ENCODE measurements around the gene MRTO4. TPM values are rescaled to one million over a fixed set of nuclear protein-coding genes. Genes with fewer than 3 reads are reported as not detected.
"Not testable (repeated sequence)": the region's sequence is repeated elsewhere in the genome, so short reads cannot be mapped to it uniquely, and the experiment has no call there.

MRTO4 gene
- polyA plus RNA-seq, 3 donors from 2014 or later: 9.1 to 21.8 (median 17.1) TPM

GRCh38 chr1:19289244-19289643 is 37.6 kb downstream of the MRTO4 start:
- no peak overlapping the region for H3K27ac Mint-ChIP-seq
- peaks cover 1 to 10% (median 2%) of the 10 kb centered on the region in 6 donors for H3K9me3 Mint-ChIP-seq
- H3K36me3 Mint-ChIP-seq: peaks cover 2% of the 10 kb centered on the region in 3 donors
- H3K27me3 Mint-ChIP-seq (ENCODE audit: low read depth in 3 of 3): peaks cover 2 to 8% (median 3%) of the 10 kb centered on the region in 3 donors
- peaks cover 0 to 6% of the 10 kb centered on the region in 2 donors for H3K4me1 Mint-ChIP-seq
- DNase-seq: no peak
- peak overlapping the region; percentile 3 to 64 (median 54) for H3K4me3 Mint-ChIP-seq

- peaks cover 3 to 24% (median 11%) of the 10 kb centered on the region in 6 donors for H3K9me3 Mint-ChIP-seq
- no peak overlapping the region for H3K27ac Mint-ChIP-seq
- H3K27me3 Mint-ChIP-seq (ENCODE audit: low read depth in 3 of 3): peaks cover 0 to 2% (median 0%) of the 10 kb centered on the region in 3 donors
- H3K36me3 Mint-ChIP-seq: peaks cover 8 to 20% (median 14%) of the 10 kb centered on the region in 3 donors
- no peak for DNase-seq
- no peak overlapping the region for H3K4me3 Mint-ChIP-seq
- H3K4me1 Mint-ChIP-seq: no peaks in the 10 kb centered on the region
These were observed 43.0 kb downstream of the MRTO4 start for GRCh38 chr1:19294638-19295037.

GRCh38 chr1:19300211-19300610 is 48.6 kb downstream of the MRTO4 start:
- H3K36me3 Mint-ChIP-seq: peaks cover 18 to 34% (median 20%) of the 10 kb centered on the region in 3 donors
- H3K27me3 Mint-ChIP-seq (ENCODE audit: low read depth in 3 of 3): no peaks in the 10 kb centered on the region
- no peak overlapping the region for H3K4me3 Mint-ChIP-seq
- H3K9me3 Mint-ChIP-seq: peaks cover 0 to 5% (median 2%) of the 10 kb centered on the region in 6 donors
- DNase-seq: no peak
- no peaks in the 10 kb centered on the region for H3K4me1 Mint-ChIP-seq
- no peak overlapping the region for H3K27ac Mint-ChIP-seq

- DNase-seq; H3K27ac Mint-ChIP-seq; H3K9me3 Mint-ChIP-seq; H3K27me3 Mint-ChIP-seq (ENCODE audit: low read depth in 3 of 3); H3K4me1 Mint-ChIP-seq; H3K4me3 Mint-ChIP-seq: not testable (repeated sequence)
- H3K36me3 Mint-ChIP-seq: peaks cover 20 to 40% (median 27%) of the 10 kb centered on the region in 3 donors
These were observed 52.5 kb downstream of the MRTO4 start for GRCh38 chr1:19304081-19304480.

- Mint-ChIP-seq H3K27me3 (ENCODE audit: low read depth in 3 of 3) (no peaks in the 10 kb centered on the region), H3K27ac (no peak overlapping the region), H3K4me1 (peaks cover 13 to 18% of the 10 kb centered on the region in 2 donors), H3K9me3 (no peaks in the 10 kb centered on the region), H3K4me3 (no peak overlapping the region), H3K36me3 (peaks cover 20 to 40% (median 27%) of the 10 kb centered on the region in 3 donors)
- DNase-seq: no peak
These were observed 54.3 kb downstream of the MRTO4 start for GRCh38 chr1:19305880-19306279.

- no peak for DNase-seq
- H3K4me3 Mint-ChIP-seq: no peak overlapping the region
- H3K27me3 Mint-ChIP-seq (ENCODE audit: low read depth in 3 of 3): no peaks in the 10 kb centered on the region
- peaks cover 20 to 40% (median 27%) of the 10 kb centered on the region in 3 donors for H3K36me3 Mint-ChIP-seq
- H3K27ac Mint-ChIP-seq: no peak overlapping the region
- H3K9me3 Mint-ChIP-seq: no peaks in the 10 kb centered on the region
- peaks cover 20 to 25% of the 10 kb centered on the region in 2 donors for H3K4me1 Mint-ChIP-seq
These were observed 55.3 kb downstream of the MRTO4 start for GRCh38 chr1:19306941-19307340.

GRCh38 chr1:19307794-19308508 is 56.3 kb downstream of the MRTO4 start:
- Mint-ChIP-seq H3K27ac (no peak overlapping the region), H3K4me1 (peaks cover 24 to 28% of the 10 kb centered on the region in 2 donors), H3K9me3 (no peaks in the 10 kb centered on the region), H3K36me3 (peaks cover 20 to 36% (median 22%) of the 10 kb centered on the region in 3 donors), H3K27me3 (ENCODE audit: low read depth in 3 of 3) (peaks cover 0 to 3% (median 3%) of the 10 kb centered on the region in 3 donors), H3K4me3 (no peak overlapping the region)
- no peak for DNase-seq

GRCh38 chr1:19308509-19308907 is 56.9 kb downstream of the MRTO4 start:
- peak overlapping the region in 2 of 5 donors; percentile 4 to 14 for H3K4me3 Mint-ChIP-seq
- no peak for DNase-seq
- no peak overlapping the region for H3K27ac Mint-ChIP-seq
- H3K9me3 Mint-ChIP-seq: no peaks in the 10 kb centered on the region
- peaks cover 17 to 33% (median 20%) of the 10 kb centered on the region in 3 donors for H3K36me3 Mint-ChIP-seq
- peaks cover 30 to 34% of the 10 kb centered on the region in 2 donors for H3K4me1 Mint-ChIP-seq
- peaks cover 3 to 6% (median 3%) of the 10 kb centered on the region in 3 donors for H3K27me3 Mint-ChIP-seq (ENCODE audit: low read depth in 3 of 3)

GRCh38 chr1:19309123-19309813 is 57.7 kb downstream of the MRTO4 start:
- peaks cover 35 to 37% of the 10 kb centered on the region in 2 donors for H3K4me1 Mint-ChIP-seq
- no peaks in the 10 kb centered on the region for H3K9me3 Mint-ChIP-seq
- no peak for DNase-seq
- no peak overlapping the region for H3K27ac Mint-ChIP-seq
- H3K27me3 Mint-ChIP-seq (ENCODE audit: low read depth in 3 of 3): peaks cover 3 to 8% (median 3%) of the 10 kb centered on the region in 3 donors
- peak overlapping the region in 2 of 5 donors; percentile 14 to 18 for H3K4me3 Mint-ChIP-seq
- peaks cover 13 to 27% (median 17%) of the 10 kb centered on the region in 3 donors for H3K36me3 Mint-ChIP-seq

Other genes with a start within 250 kb of the MRTO4 start
- 10 to 100 TPM in 1 of 3 donors, 1 to 10 TPM in 2; 1.5 to 23.7 (median 8.0) TPM for gene UBR4, start 41.5 kb upstream of the MRTO4 start, polyA plus RNA-seq
- 10 to 100 TPM; 18.6 to 44.1 (median 32.2) TPM for gene EMC1, start 281 bp upstream of the MRTO4 start, polyA plus RNA-seq
- not detected for gene AKR7A3, start 37.0 kb downstream of the MRTO4 start, polyA plus RNA-seq
- gene AKR7A2, start 60.3 kb downstream of the MRTO4 start, polyA plus RNA-seq: 100 to 1,000 TPM; 130 to 217 (median 153) TPM
- 10 to 100 TPM in 1 of 3 donors, 1 to 10 TPM in 2; 2.4 to 10.2 (median 3.3) TPM for gene SLC66A1, start 60.5 kb downstream of the MRTO4 start, polyA plus RNA-seq
- gene CAPZB, start 233.7 kb downstream of the MRTO4 start, polyA plus RNA-seq: 100 to 1,000 TPM; 447 to 644 (median 455) TPM

Data from immature natural killer cell (primary cell).